IMR-90 (cell line): ENCODE results near the gene PAFAH1B1. TPM values are rescaled to one million over a fixed set of nuclear protein-coding genes. Genes with fewer than 3 reads are reported as not detected.

Experiments used
- ATAC-seq: fragments of 200-7000 bp; cut with Tn5 transposase; 2 replicates; pipeline ENCODE4 v1.9.1; 2020; ENCODE audit warnings: low read depth, mild to moderate bottlenecking, moderate library complexity
- BruUV-seq: library from RNA; stranded (reverse); fragments of 400-500 nt; replicated peaks from 2 replicates; lab custom pipeline; 2021; lab: Mats Ljungman, UMichigan
- CTCF ChIA-PET: fragments of 300-600 bp; formaldehyde crosslinking; extraction: SDS; loops from one replicate; lab custom pipeline; 2021; ENCODE audit warnings: antibody characterized with exemption; lab: Yijun Ruan, JAX
- POLR2A ChIA-PET: fragments of 300-600 bp; sonication (Branson Sonifier 250); formaldehyde crosslinking; loops from one replicate; lab custom pipeline; 2022; ENCODE audit warnings: antibody characterized with exemption; ENCODE audit not compliant: unreplicated experiment; lab: Charles Lee
- DNase-seq: peaks from one replicate; pipeline ENCODE4 v3.0.0; 2013
- H2AFZ ChIP-seq: replicated peaks from 2 replicates; pipeline ENCODE3; 2013; ENCODE audit warnings: low read length, mild to moderate bottlenecking; ENCODE audit not compliant: poor library complexity
- H2AK5ac ChIP-seq: 2 replicates; pipeline ENCODE4 v1.6.1; 2013; ENCODE audit warnings: low read depth, low read length, inconsistent platforms
- H2AK9ac ChIP-seq: replicated peaks from 2 replicates; pipeline ENCODE3; 2013; ENCODE audit warnings: mild to moderate bottlenecking, low read depth, low read length, moderate library complexity; ENCODE audit not compliant: poor library complexity
- H2BK120ac ChIP-seq: 2 replicates; pipeline ENCODE4 v1.6.1; 2013; ENCODE audit warnings: low read depth, low read length, inconsistent platforms
- H2BK15ac ChIP-seq: 3 replicates; pipeline ENCODE4 v1.6.1; 2013; ENCODE audit warnings: low read depth, low read length, inconsistent platforms
- H2BK20ac ChIP-seq: 2 replicates; pipeline ENCODE4 v1.6.1; 2013; ENCODE audit warnings: low read depth, mild to moderate bottlenecking, inconsistent platforms, low read length, moderate library complexity
- H2BK5ac ChIP-seq: 2 replicates; pipeline ENCODE4 v1.6.1; 2013; ENCODE audit warnings: mild to moderate bottlenecking, low read depth, low read length, inconsistent platforms; ENCODE audit not compliant: poor library complexity, severe bottlenecking
- H3K14ac ChIP-seq: replicated peaks from 2 replicates; pipeline ENCODE4 v1.6.1; 2013; ENCODE audit warnings: low read depth, low read length, inconsistent platforms
- H3K18ac ChIP-seq: 2 replicates; pipeline ENCODE4 v1.6.1; 2013; ENCODE audit warnings: low read depth, low read length, control low read depth
- H3K23ac ChIP-seq: 2 replicates; pipeline ENCODE4 v1.6.1; 2013; ENCODE audit warnings: low read depth, low read length, inconsistent platforms
- H3K27ac ChIP-seq: 2 replicates; pipeline ENCODE4 v1.5.1; 2013; ENCODE audit warnings: mild to moderate bottlenecking, control low read depth, low read length; ENCODE audit not compliant: insufficient read depth
- H3K27me3 ChIP-seq: 2 replicates; pipeline ENCODE4 v1.6.1; 2013; ENCODE audit warnings: low read length; ENCODE audit not compliant: control insufficient read depth, insufficient read depth
- H3K36me3 ChIP-seq: 2 replicates; pipeline ENCODE4 v1.6.1; 2013; ENCODE audit warnings: low read length, mixed read lengths; ENCODE audit not compliant: control insufficient read depth, insufficient read depth
- H3K4ac ChIP-seq: 2 replicates; pipeline ENCODE4 v1.6.1; 2013; ENCODE audit warnings: low read depth, low read length, inconsistent platforms
- H3K4me1 ChIP-seq: 2 replicates; pipeline ENCODE4 v1.6.1; 2013; ENCODE audit warnings: low read length, mixed read lengths; ENCODE audit not compliant: control insufficient read depth, insufficient read depth
- H3K4me2 ChIP-seq: 2 replicates; pipeline ENCODE4 v1.6.1; 2013; ENCODE audit warnings: low read depth, mild to moderate bottlenecking, control low read depth, low read length, moderate library complexity
- H3K4me3 ChIP-seq: 2 replicates; pipeline ENCODE4 v1.5.1; 2013; ENCODE audit warnings: low read depth, mild to moderate bottlenecking, control low read depth, low read length, moderate library complexity; ENCODE audit not compliant: insufficient read depth
- H3K56ac ChIP-seq: 2 replicates; pipeline ENCODE4 v1.6.1; 2013; ENCODE audit warnings: low read length, inconsistent platforms; ENCODE audit not compliant: insufficient read depth; ENCODE audit errors: extremely low read depth
- H3K79me1 ChIP-seq, 2 experiments: 2 replicates each; pipeline ENCODE4 v1.6.1; 2013; ENCODE audit warnings: low read length in 2 of 2, inconsistent platforms in 1 of 2, low read depth in 1 of 2
- H3K9ac ChIP-seq: 2 replicates; pipeline ENCODE4 v1.6.1; 2013; ENCODE audit warnings: low read depth, low read length, control low read depth
- H3K9me1 ChIP-seq: 2 replicates; pipeline ENCODE4 v1.6.1; 2013; ENCODE audit warnings: low read length, inconsistent platforms; ENCODE audit not compliant: insufficient read depth
- H3K9me3 ChIP-seq: 2 replicates; pipeline ENCODE4 v1.6.1; 2013; ENCODE audit warnings: low read length; ENCODE audit not compliant: control insufficient read depth, insufficient read depth
- H4K20me1 ChIP-seq: 2 replicates; pipeline ENCODE4 v1.6.1; 2013; ENCODE audit warnings: low read length, inconsistent platforms; ENCODE audit not compliant: insufficient read depth
- H4K5ac ChIP-seq: 2 replicates; pipeline ENCODE4 v1.6.1; 2013; ENCODE audit warnings: mild to moderate bottlenecking, low read depth, low read length, control low read depth
- H4K8ac ChIP-seq, 2 experiments: 2 replicates each; pipeline ENCODE4 v1.6.1; 2013; ENCODE audit warnings: low read depth in 2 of 2, low read length in 2 of 2, control low read depth in 1 of 2, inconsistent platforms in 1 of 2
- H4K91ac ChIP-seq: 2 replicates; pipeline ENCODE4 v1.6.1; 2013; ENCODE audit warnings: low read depth, low read length, inconsistent platforms; ENCODE audit not compliant: insufficient read depth
- CEBPB ChIP-seq: IDR thresholded peaks from 2 replicates; pipeline ENCODE4 v1.6.1; 2012; ENCODE audit warnings: low read depth, low read length, improper control_type of control experiment
- CHD1 ChIP-seq: IDR thresholded peaks from 2 replicates; pipeline ENCODE4 v1.6.1; 2012; ENCODE audit warnings: low read depth, low read length, improper control_type of control experiment
- FOS ChIP-seq: fragments of 150-350 bp; IDR thresholded peaks from 2 replicates; pipeline ENCODE4 v1.6.1; 2016; ENCODE audit warnings: low read depth, low read length
- MAFK ChIP-seq: IDR thresholded peaks from 2 replicates; pipeline ENCODE4 v1.6.1; 2012; ENCODE audit warnings: low read depth, low read length, improper control_type of control experiment
- MAZ ChIP-seq: IDR thresholded peaks from 2 replicates; pipeline ENCODE4 v1.6.1; 2012; ENCODE audit warnings: low read depth, mild to moderate bottlenecking, low read length, improper control_type of control experiment, moderate library complexity, borderline replicate concordance
- NFE2L2 ChIP-seq: fragments of 150-350 bp; IDR thresholded peaks from 2 replicates; pipeline ENCODE4 v1.6.1; 2016; ENCODE audit warnings: low read depth, mild to moderate bottlenecking, low read length
- POLR2A ChIP-seq: IDR thresholded peaks from 2 replicates; pipeline ENCODE4 v1.6.1; 2012; ENCODE audit warnings: mild to moderate bottlenecking, low read depth, low read length
- RAD21 ChIP-seq: IDR thresholded peaks from 2 replicates; pipeline ENCODE4 v1.6.1; 2012; ENCODE audit warnings: low read length, improper control_type of control experiment
- RFX5 ChIP-seq: IDR thresholded peaks from 2 replicates; pipeline ENCODE4 v1.8.0; 2012; ENCODE audit warnings: low read depth, mild to moderate bottlenecking, low read length, moderate library complexity
- WGBS, 2 experiments: methylation state at CpG; one replicate each; pipeline versions ENCODE4 v1.1.5 to v1.1.7; 2013; ENCODE audit warnings: missing lambda C conversion rate in 2 of 2; ENCODE audit not compliant: insufficient read length in 1 of 2; ENCODE audit errors: extremely low coverage in 2 of 2; 5-methylcytosine and 5-hydroxymethylcytosine counted together
- dilution Hi-C: fragments of 300-500 bp; cut with HindIII; formaldehyde crosslinking; loops from one replicate; pipeline ENCODE4 v1.14.3; 2018; ENCODE audit warnings: low sequenced_read_pairs; ENCODE audit not compliant: unreplicated experiment
- in situ Hi-C: fragments of 300-500 bp; cut with MboI; formaldehyde crosslinking; loops from 3 replicates; pipeline ENCODE4 v1.14.3; 2019; ENCODE audit warnings: low sequenced_read_pairs, inconsistent platforms, mixed read lengths
- intact Hi-C: fragments of 100-400 bp; cut with micrococcal nuclease; formaldehyde crosslinking; loops from 2 replicates; pipeline ENCODE4 v1.10.0; 2022
- polyA plus RNA-seq, 3 experiments: library from polyadenylated mRNA; depleted of rRNA; stranded (reverse); fragments of >200 nt; gene quantifications; 2 replicates each; pipeline ENCODE4 v1.2.3, GENCODE V29; 2012; ENCODE audit warnings: low replicate concordance in 1 of 3
- total RNA-seq: library from RNA; depleted of rRNA; stranded (reverse); fragments of >200 nt; gene quantifications from 2 replicates; pipeline ENCODE4 v1.2.3, GENCODE V29; 2012
- TF ChIP-seq, protein P1 (sequence below): conservative IDR thresholded peaks from 2 replicates; pipeline ENCODE4 v1.5.1; 2012; ENCODE audit warnings: mild to moderate bottlenecking, low read depth, low read length, improper control_type of control experiment
- TF ChIP-seq, protein P2 (sequence below): fragments of 150-350 bp; IDR thresholded peaks from 2 replicates; pipeline ENCODE4 v1.6.1; 2016; ENCODE audit warnings: low read depth, mild to moderate bottlenecking, low read length, moderate library complexity, borderline replicate concordance

Gene PAFAH1B1
- total and polyA plus RNA-seq, 2 of the 4 experiments (the other 2 are of a cell fraction), result 64.5 to 127 TPM

DNA sequence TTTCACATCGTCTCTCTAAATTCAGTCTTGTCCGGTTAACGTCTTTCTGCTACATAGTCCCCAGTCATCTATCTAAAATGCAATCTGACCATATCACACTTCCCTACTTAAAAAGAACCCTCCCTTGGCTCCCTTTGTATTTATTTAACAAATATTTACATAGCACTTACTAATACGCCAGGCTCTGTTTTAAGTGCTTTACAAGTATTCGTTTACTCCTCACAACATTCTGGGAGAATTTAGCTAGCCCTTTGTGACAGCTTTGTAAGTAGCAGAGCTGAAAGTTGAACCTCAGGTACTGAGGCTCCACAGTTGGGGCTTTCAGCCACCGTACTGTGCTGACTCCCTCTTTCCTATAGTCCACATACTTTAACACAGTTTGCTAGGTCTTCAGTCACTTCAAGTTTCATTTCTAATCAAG, 9.2 kb downstream of the PAFAH1B1 start:
- no peak overlapping the region for H2BK120ac ChIP-seq
- DNase-seq (peak; percentile 16), ATAC-seq (peak; percentile 68)
- H3K4me3 ChIP-seq, result no peak overlapping the region
- H3K4me1 ChIP-seq, result peaks cover 3% of the 10 kb centered on the region
- no peak overlapping the region for H3K18ac ChIP-seq
- no peaks in the 10 kb centered on the region for H3K9me3 ChIP-seq
- ChIA-PET CTCF (interaction anchor here (1.0 kb wide), 1 partner anchor 71 kb away, joined by 3 read pairs; no protein-coding TSS in a partner anchor), POLR2A (no interaction called here)
- H3K4ac ChIP-seq, result no peak overlapping the region
- TF ChIP-seq RAD21 (no peak), CEBPB (no peak), MAZ (no peak), NFE2L2 (no peak), POLR2A (no peak), MAFK (no peak), FOS (no peak), RFX5 (no peak), CHD1 (no peak)
- TF ChIP-seq, protein P1, sequence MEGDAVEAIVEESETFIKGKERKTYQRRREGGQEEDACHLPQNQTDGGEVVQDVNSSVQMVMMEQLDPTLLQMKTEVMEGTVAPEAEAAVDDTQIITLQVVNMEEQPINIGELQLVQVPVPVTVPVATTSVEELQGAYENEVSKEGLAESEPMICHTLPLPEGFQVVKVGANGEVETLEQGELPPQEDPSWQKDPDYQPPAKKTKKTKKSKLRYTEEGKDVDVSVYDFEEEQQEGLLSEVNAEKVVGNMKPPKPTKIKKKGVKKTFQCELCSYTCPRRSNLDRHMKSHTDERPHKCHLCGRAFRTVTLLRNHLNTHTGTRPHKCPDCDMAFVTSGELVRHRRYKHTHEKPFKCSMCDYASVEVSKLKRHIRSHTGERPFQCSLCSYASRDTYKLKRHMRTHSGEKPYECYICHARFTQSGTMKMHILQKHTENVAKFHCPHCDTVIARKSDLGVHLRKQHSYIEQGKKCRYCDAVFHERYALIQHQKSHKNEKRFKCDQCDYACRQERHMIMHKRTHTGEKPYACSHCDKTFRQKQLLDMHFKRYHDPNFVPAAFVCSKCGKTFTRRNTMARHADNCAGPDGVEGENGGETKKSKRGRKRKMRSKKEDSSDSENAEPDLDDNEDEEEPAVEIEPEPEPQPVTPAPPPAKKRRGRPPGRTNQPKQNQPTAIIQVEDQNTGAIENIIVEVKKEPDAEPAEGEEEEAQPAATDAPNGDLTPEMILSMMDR, result no peak
- TF ChIP-seq, protein P2, sequence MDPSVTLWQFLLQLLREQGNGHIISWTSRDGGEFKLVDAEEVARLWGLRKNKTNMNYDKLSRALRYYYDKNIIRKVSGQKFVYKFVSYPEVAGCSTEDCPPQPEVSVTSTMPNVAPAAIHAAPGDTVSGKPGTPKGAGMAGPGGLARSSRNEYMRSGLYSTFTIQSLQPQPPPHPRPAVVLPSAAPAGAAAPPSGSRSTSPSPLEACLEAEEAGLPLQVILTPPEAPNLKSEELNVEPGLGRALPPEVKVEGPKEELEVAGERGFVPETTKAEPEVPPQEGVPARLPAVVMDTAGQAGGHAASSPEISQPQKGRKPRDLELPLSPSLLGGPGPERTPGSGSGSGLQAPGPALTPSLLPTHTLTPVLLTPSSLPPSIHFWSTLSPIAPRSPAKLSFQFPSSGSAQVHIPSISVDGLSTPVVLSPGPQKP, result no peak
- H3K36me3 ChIP-seq, result peaks cover 3% of the 10 kb centered on the region
- no peak overlapping the region for H2AFZ ChIP-seq
- no peak overlapping the region for H3K14ac ChIP-seq
- no peak overlapping the region for H3K23ac ChIP-seq
- no peak overlapping the region for H2BK15ac ChIP-seq
- no peak overlapping the region for H4K91ac ChIP-seq
- no peak overlapping the region for H4K5ac ChIP-seq
- H3K27ac ChIP-seq, result no peak overlapping the region
- intact Hi-C loops, result no loop called here
- BruUV-seq, result no TSS peak
- no peak overlapping the region for H4K8ac ChIP-seq
- no peak overlapping the region for H2AK5ac ChIP-seq
- no peaks in the 10 kb centered on the region for H3K27me3 ChIP-seq
- H3K4me2 ChIP-seq, result peak overlapping the region; percentile 63
- dilution Hi-C loops, result no loop called here
- in situ Hi-C loops, result no loop called here
- H3K79me1 ChIP-seq, result peaks cover 0 to 29% of the 10 kb centered on the region in 2 experiments; a peak in 2 of 4 replicates
- H2BK20ac ChIP-seq, result no peak overlapping the region
- WGBS, 2 experiments, result no CpG with 5 or more reads among the region's 6 CpGs
- no peak overlapping the region for H3K56ac ChIP-seq
- no peak overlapping the region for H3K9ac ChIP-seq
- H4K20me1 ChIP-seq, result peaks cover 100% of the 10 kb centered on the region
- peaks cover 8% of the 10 kb centered on the region for H3K9me1 ChIP-seq
- H2AK9ac ChIP-seq, result no peak overlapping the region
- no peak overlapping the region for H2BK5ac ChIP-seq
